ENCODE data around the gene SH3GL3.

Gene SH3GL3

GRCh38 chr15:83631534-83631933, 184.4 kb downstream of the SH3GL3 start:
- DNase-seq = no peak

GRCh38 chr15:83643201-83643600, 196.1 kb downstream of the SH3GL3 start:
- DNase-seq = no peak

DNA sequence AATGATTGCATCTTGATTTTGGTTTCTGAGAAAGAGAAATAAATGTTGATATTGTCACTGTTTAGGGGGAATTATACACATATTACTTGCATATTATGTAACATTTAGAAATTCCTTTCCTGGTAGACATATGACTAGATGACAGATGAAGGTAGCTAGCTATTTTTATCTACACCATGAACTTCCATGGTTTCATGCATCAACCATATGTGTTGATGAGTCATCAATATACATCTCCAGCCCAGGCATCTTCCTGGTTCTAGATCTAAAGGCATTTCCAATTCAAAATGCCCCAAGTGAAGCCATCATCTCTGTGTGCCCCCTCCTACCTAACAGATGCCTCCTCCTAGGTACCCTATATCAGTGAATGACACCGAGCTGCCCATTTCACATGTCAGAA, 197.3 kb downstream of the SH3GL3 start:
- DNase-seq = no peak

- DNase-seq = no peak
Measured at GRCh38 chr15:83650831-83651230, 203.7 kb downstream of the SH3GL3 start.

GRCh38 chr15:83651541-83651940, 204.4 kb downstream of the SH3GL3 start:
- no peak for DNase-seq

GRCh38 chr15:83652626-83653204, 205.6 kb downstream of the SH3GL3 start:
- DNase-seq = no peak

GRCh38 chr15:83653288-83653638, 206.1 kb downstream of the SH3GL3 start:
- no peak for DNase-seq

DNA sequence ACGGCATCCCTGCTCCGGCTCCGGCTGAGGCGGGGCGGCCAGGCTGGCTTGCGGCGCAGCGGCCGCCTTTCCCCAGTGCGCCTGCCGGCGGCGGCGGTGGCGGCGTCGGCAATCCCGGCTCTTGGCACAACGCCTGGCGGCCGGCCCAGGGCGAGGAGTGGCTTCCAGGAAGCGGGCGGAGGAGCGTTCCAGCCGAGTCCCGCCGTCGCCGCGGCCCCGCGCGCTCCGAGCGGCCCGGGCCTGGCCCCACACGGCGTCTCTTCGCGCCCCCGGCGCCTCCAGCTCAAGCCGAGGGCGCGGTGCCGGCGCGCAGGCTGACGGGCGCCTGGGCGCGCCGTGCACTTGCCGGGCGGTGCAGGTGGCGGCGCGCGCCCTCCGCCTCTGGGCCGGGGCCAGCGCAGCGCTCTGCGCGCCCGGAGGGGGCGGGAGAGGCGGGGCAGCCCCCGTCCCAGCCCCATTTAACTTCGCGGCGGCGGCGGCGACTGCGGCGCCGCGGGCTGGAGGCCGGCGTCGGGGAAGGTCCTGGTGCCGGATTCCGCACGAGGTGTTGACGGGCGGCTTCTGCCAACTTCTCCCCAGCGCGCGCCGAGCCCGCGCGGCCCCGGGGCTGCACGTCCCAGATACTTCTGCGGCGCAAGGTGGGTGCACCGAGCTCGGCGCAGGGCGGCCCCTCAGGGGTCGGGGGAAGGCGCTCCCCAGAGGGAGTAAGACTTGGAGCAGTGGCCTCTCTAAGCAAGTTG, 206.7 kb downstream of the SH3GL3 start, which contains the start of gene ADAMTSL3:
Gene ADAMTSL3, plus strand, starts transcription at position 485 of the 740 bp plus-strand sequence. CDS start 1,639 bp downstream, outside the sequence.
- DNase-seq = no peak

GRCh38 chr15:83654379-83655236, 207.5 kb downstream of the SH3GL3 start:
- DNase-seq = no peak

- no peak for DNase-seq
Measured at GRCh38 chr15:83655237-83655616, 208.1 kb downstream of the SH3GL3 start.

DNA sequence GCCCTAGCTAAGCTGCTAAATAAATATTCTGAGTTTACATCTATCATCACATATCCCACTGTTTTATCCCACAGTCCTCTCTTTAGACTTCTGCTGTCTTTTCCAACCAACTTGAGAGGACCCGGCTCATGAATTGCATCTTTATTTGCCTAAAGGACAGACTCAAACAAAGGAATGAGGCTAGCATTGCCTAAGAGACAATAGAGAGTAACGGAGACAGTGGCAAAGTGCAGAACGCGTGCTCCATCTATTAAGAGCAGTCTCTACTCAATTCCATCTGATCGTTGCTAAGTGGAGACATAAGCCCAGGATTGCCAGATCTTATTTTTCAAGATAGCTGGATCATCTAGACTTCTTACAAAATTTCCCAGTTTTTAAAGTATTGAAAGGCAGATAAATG, 209.1 kb downstream of the SH3GL3 start:
- DNase-seq = no peak

DNA sequence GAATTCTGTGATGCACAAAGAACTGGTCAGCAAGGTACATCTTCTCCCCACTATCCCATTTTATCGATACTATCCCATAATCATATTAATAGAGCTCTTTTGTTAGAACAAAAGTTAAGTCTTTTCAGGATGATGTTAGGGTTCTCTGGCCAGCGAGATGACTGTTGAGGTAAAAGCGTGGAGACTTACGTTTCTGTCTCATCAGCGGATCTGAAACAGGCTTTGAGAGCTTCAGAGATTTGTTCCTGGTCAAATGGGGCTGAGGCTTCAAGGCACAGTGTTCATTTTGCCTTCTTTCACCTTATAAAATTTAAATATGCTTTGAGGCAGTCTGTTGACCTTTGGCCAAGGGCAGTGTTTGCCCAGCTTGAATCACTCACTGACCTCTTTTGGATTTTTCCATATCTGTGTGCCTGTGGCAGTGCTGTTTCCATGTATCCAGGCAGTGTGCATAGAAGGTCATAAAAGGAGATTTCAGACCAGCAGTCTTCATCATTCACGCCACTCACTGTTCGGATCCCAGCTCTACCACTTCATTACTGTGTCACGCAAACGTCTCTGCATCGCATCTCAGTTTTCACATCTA, 209.9 kb downstream of the SH3GL3 start:
- no peak for DNase-seq

GRCh38 chr15:83657549-83657948, 210.4 kb downstream of the SH3GL3 start:
- no peak for DNase-seq

GRCh38 chr15:83658430-83659416, 211.6 kb downstream of the SH3GL3 start:
- no peak for DNase-seq

GRCh38 chr15:83659417-83659812, 212.3 kb downstream of the SH3GL3 start:
- DNase-seq = no peak

GRCh38 chr15:83665480-83665879, 218.3 kb downstream of the SH3GL3 start:
- DNase-seq = no peak

Measured in MV-4-11 (cell line).